Liver (tissue), 9 donors: Measurements from ENCODE around the gene PSAT1. TPM values are rescaled to one million over a fixed set of nuclear protein-coding genes. Genes with fewer than 3 reads are reported as not detected.

ENCODE experiments used
- DNase-seq: peaks from one replicate; pipeline ENCODE4 v3.0.0-alpha.2; 2017; ENCODE audit warnings: low spot score
- H3K27ac ChIP-seq, 2 donors: one replicate each; pipeline ENCODE4 v1.7.0; 2013; ENCODE audit warnings: inconsistent platforms in 2 of 2, low read length in 2 of 2, control low read depth in 1 of 2, low read depth in 1 of 2, mild to moderate bottlenecking in 1 of 2
- H3K27me3 ChIP-seq, 4 donors: one replicate each; pipeline versions ENCODE4 v1.6.1 to v1.7.0; 2013; ENCODE audit warnings: low read length in 3 of 4, inconsistent platforms in 1 of 4, mild to moderate bottlenecking in 1 of 4, moderate library complexity in 1 of 4; ENCODE audit not compliant: control insufficient read depth in 4 of 4, insufficient read depth in 4 of 4
- H3K36me3 ChIP-seq, 4 donors: one replicate each; pipeline versions ENCODE4 v1.6.1 to v1.7.0; 2013; ENCODE audit warnings: low read length in 3 of 4, mild to moderate bottlenecking in 3 of 4, low read depth in 1 of 4, moderate library complexity in 1 of 4; ENCODE audit not compliant: control insufficient read depth in 4 of 4, insufficient read depth in 3 of 4
- H3K4me1 ChIP-seq, 4 donors: one replicate each; pipeline versions ENCODE4 v1.6.1 to v1.7.0; 2013; ENCODE audit warnings: low read length in 3 of 4, mild to moderate bottlenecking in 3 of 4, moderate library complexity in 1 of 4; ENCODE audit not compliant: control insufficient read depth in 4 of 4, insufficient read depth in 4 of 4
- H3K4me3 ChIP-seq, 3 donors: one replicate each; pipeline versions ENCODE4 v1.6.1 to v1.7.0; 2013; ENCODE audit warnings: low read length in 3 of 3, control low read depth in 1 of 3, low read depth in 1 of 3, mild to moderate bottlenecking in 1 of 3
- H3K9ac ChIP-seq, 2 donors: one replicate each; pipeline ENCODE4 v1.7.0; 2013; ENCODE audit warnings: low read length in 2 of 2, mild to moderate bottlenecking in 2 of 2, moderate library complexity in 2 of 2, control low read depth in 1 of 2, low read depth in 1 of 2
- H3K9me3 ChIP-seq, 4 donors: one replicate each; pipeline versions ENCODE4 v1.6.1 to v1.7.0; 2013; ENCODE audit warnings: low read length in 3 of 4; ENCODE audit not compliant: control insufficient read depth in 4 of 4
- CTCF ChIP-seq: fragments of 150-350 bp; IDR thresholded peaks from 2 replicates; pipeline ENCODE4 v1.5.1; 2017; ENCODE audit warnings: improper control_type of control experiment, low read depth, low read length; ENCODE audit not compliant: missing input control
- EGR1 ChIP-seq, 2 donors: IDR thresholded peaks; 2 replicates each; pipeline ENCODE4 v1.6.1; 2016 to 2018; ENCODE audit warnings: antibody characterized with exemption in 2 of 2, low read depth in 2 of 2
- FOXA1 ChIP-seq: IDR thresholded peaks from 2 replicates; pipeline ENCODE4 v1.6.1; 2016; ENCODE audit warnings: antibody characterized with exemption
- FOXA2 ChIP-seq: IDR thresholded peaks from 2 replicates; pipeline ENCODE4 v1.6.1; 2016; ENCODE audit warnings: antibody characterized with exemption
- HNF4A ChIP-seq, 2 donors: conservative IDR thresholded peaks; 2 replicates each; pipeline ENCODE4 v1.6.1; 2016; ENCODE audit warnings: antibody characterized with exemption in 2 of 2, mild to moderate bottlenecking in 2 of 2
- HNF4G ChIP-seq: IDR thresholded peaks from 2 replicates; pipeline ENCODE4 v1.6.1; 2016; ENCODE audit warnings: antibody characterized with exemption
- JUND ChIP-seq, 2 donors: IDR thresholded peaks; 2 replicates each; pipeline ENCODE4 v1.6.1; 2016; ENCODE audit warnings: antibody characterized with exemption in 2 of 2
- MAX ChIP-seq: IDR thresholded peaks from 2 replicates; pipeline ENCODE4 v1.6.1; 2016; ENCODE audit warnings: antibody characterized with exemption
- RAD21 ChIP-seq, 2 donors: IDR thresholded peaks; 2 replicates each; pipeline ENCODE4 v1.6.1; 2016; ENCODE audit warnings: antibody characterized with exemption in 2 of 2, mild to moderate bottlenecking in 2 of 2
- RXRA ChIP-seq, 2 donors: IDR thresholded peaks; 2 replicates each; pipeline ENCODE4 v1.6.1; 2017 to 2018; ENCODE audit warnings: antibody characterized with exemption in 2 of 2, mild to moderate bottlenecking in 1 of 2
- SP1 ChIP-seq: IDR thresholded peaks from 2 replicates; pipeline ENCODE4 v1.6.1; 2018; ENCODE audit warnings: antibody characterized with exemption, mild to moderate bottlenecking
- TAF1 ChIP-seq: conservative IDR thresholded peaks from 2 replicates; pipeline ENCODE4 v1.6.1; 2016; ENCODE audit warnings: antibody characterized with exemption, mild to moderate bottlenecking
- WGBS: extraction: QIAGEN DNeasy Blood & Tissue Kit; methylation state at CpG from one replicate; pipeline ENCODE4 v1.1.7; 2013; 5-methylcytosine and 5-hydroxymethylcytosine counted together
- polyA plus RNA-seq, 2 donors: library from polyadenylated mRNA; stranded (reverse) in 1 of 2; unstranded in 1 of 2; fragments of 200-250 nt in 1 of 2; fragments of >200 nt in 1 of 2; fragmentation: Nextera tagmentation in 1 of 2; extraction: Ambion mirVana in 1 of 2; gene quantifications; one replicate each; pipeline versions ENCODE4 v1.2.1 to v1.2.3, GENCODE V29; 2013 to 2015
- total RNA-seq, 2 donors: library from RNA; depleted of rRNA; stranded (reverse); fragments of >200 nt; gene quantifications; one replicate each; pipeline ENCODE4 v1.2.3, GENCODE V29; 2014
- TF ChIP-seq, protein P1 (sequence below): IDR thresholded peaks from 2 replicates; pipeline ENCODE4 v1.6.1; 2016; ENCODE audit warnings: antibody characterized with exemption
- donor health status: healthy.
- donor health status: healthy.
- donor health status: healthy.
- donor health status: healthy.
- donor health status: healthy.

PSAT1 gene
- total and polyA plus RNA-seq, 4 donors = 28.0 to 156 (median 66.8) TPM

DNA sequence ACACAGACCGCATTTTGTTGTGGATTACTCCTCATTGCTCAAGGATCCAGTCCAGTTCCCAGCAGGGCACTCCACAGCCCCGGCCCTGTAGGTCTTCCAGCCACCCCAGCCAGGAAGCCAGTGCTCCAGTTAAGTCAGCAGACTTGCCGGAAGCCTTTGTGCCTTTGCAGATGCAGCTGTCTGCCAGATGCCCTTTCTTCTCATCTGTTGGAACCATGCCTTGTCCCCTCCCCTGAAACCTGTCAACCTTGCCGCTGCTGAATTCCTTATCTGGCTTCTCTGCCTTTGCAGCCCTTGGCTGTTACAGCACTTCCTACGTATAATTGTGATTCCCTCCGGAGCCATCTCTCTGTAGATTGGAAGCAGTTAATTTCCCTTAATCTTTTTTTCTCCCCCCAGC is 28.4 kb downstream of the PSAT1 start:
- WGBS = 50% methylated on average over 6 of the region's 6 CpGs
- H3K4me1 ChIP-seq = peaks cover 0 to 2% (median 0%) of the 10 kb centered on the region in 4 donors
- TF ChIP-seq RXRA (IDR thresholded peaks at IDR 0.05) (no peak), FOXA2 (no peak), EGR1 (IDR thresholded peaks at IDR 0.05; ENCODE audit: low read depth in 2 of 2) (no peak), HNF4G (no peak), CTCF (no peak), MAX (no peak), RAD21 (IDR thresholded peaks at IDR 0.05) (no peak), SP1 (no peak), JUND (IDR thresholded peaks at IDR 0.05) (no peak), TAF1 (no peak)
- TF ChIP-seq, protein P1, sequence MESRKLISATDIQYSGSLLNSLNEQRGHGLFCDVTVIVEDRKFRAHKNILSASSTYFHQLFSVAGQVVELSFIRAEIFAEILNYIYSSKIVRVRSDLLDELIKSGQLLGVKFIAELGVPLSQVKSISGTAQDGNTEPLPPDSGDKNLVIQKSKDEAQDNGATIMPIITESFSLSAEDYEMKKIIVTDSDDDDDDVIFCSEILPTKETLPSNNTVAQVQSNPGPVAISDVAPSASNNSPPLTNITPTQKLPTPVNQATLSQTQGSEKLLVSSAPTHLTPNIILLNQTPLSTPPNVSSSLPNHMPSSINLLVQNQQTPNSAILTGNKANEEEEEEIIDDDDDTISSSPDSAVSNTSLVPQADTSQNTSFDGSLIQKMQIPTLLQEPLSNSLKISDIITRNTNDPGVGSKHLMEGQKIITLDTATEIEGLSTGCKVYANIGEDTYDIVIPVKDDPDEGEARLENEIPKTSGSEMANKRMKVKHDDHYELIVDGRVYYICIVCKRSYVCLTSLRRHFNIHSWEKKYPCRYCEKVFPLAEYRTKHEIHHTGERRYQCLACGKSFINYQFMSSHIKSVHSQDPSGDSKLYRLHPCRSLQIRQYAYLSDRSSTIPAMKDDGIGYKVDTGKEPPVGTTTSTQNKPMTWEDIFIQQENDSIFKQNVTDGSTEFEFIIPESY = no peak
- H3K9me3 ChIP-seq = no peaks in the 10 kb centered on the region
- H3K4me3 ChIP-seq = no peak overlapping the region
- H3K9ac ChIP-seq = no peak overlapping the region
- H3K27me3 ChIP-seq = no peaks in the 10 kb centered on the region
- peaks cover 0 to 11% (median 2%) of the 10 kb centered on the region in 4 donors for H3K36me3 ChIP-seq
- no peak for DNase-seq
- no peak overlapping the region for H3K27ac ChIP-seq

DNA sequence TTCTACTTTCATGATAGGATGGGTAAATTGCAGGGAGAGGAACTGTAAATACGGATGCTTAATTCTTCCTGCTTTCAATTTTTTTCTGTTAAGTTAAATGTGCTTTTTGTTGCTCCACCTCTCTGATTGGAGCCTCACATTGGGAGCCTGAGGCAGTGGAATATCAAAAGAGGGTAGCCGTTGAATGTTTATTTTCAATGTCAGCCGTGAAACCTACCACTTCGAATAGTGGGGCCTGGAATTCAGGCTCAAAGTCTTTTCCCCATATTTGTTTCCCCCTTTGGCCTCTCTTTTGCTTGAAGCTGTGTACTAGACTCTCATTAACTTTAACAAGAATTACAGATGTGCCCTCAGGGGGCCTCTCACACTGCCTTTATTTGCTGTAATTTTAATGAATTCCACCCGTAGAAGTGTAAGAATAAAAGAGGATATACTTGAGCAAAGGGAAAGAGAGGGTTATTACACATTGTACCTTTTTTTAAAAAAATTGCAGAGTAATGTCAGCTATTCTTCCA is 29.0 kb downstream of the PSAT1 start:
- WGBS = 79% methylated on average over 5 of the region's 5 CpGs
- no peak for TF ChIP-seq HNF4G
- no peak for TF ChIP-seq TAF1
- TF ChIP-seq FOXA1 = no peak
- TF ChIP-seq JUND (IDR thresholded peaks at IDR 0.05) = no peak
- no peak for TF ChIP-seq FOXA2
- TF ChIP-seq HNF4A (conservative IDR thresholded peaks at IDR 0.05) = no peak
- no peak for TF ChIP-seq CTCF
- Histone ChIP-seq H3K9ac (no peak overlapping the region), H3K27me3 (no peaks in the 10 kb centered on the region), H3K27ac (no peak overlapping the region), H3K36me3 (peaks cover 0 to 11% (median 2%) of the 10 kb centered on the region in 4 donors), H3K9me3 (no peaks in the 10 kb centered on the region), H3K4me1 (peaks cover 0 to 7% (median 2%) of the 10 kb centered on the region in 4 donors), H3K4me3 (no peak overlapping the region)
- DNase-seq = no peak
